ENCODE data around the gene DNAJC18. TPM values are rescaled to one million over a fixed set of nuclear protein-coding genes. Genes with fewer than 3 reads are reported as not detected.

The DNAJC18 gene
- total and polyA plus RNA-seq, 4 donors, result 4.3 to 26.4 (median 14.1) TPM

GRCh38 chr5:139378101-139378825 is 61.1 kb downstream of the DNAJC18 start:
- Histone ChIP-seq H3K27ac (ENCODE audit: low read depth in 1 of 2, low read length in 2 of 2) (no peak overlapping the region), H3K4me1 (ENCODE audit: control insufficient read depth in 1 of 2, insufficient read depth in 2 of 2, low read length in 2 of 2) (no peaks in the 10 kb centered on the region), H3K36me3 (ENCODE audit: control insufficient read depth in 1 of 2, insufficient read depth in 2 of 2, low read length in 1 of 2) (peaks cover 0 to 2% of the 10 kb centered on the region in 2 donors), H3K9me3 (ENCODE audit: control insufficient read depth, low read length) (no peaks in the 10 kb centered on the region), H3K4me3 (ENCODE audit: low read length in 2 of 2) (no peak overlapping the region), H3K27me3 (ENCODE audit: control insufficient read depth in 1 of 2, insufficient read depth in 2 of 2, low read length in 1 of 2) (no peaks in the 10 kb centered on the region)
- 61 to 62% methylated on average over 46 to 47 of the region's 47 CpGs for WGBS, 2 donors
- peak in 1 of 2 donors; percentile 65 for DNase-seq
- intact Hi-C loops (cut with DNase I), result no loop called here
- no peak for ATAC-seq (ENCODE audit: low FRiP score)

- intact Hi-C loops (cut with DNase I), result no loop called here
Measured at GRCh38 chr5:139377226-139377625, 62.1 kb downstream of the DNAJC18 start.

GRCh38 chr5:139376364-139376763 is 63.0 kb downstream of the DNAJC18 start:
- Histone ChIP-seq H3K27ac (ENCODE audit: low read depth in 1 of 2, low read length in 2 of 2) (no peak overlapping the region), H3K27me3 (ENCODE audit: control insufficient read depth in 1 of 2, insufficient read depth in 2 of 2, low read length in 1 of 2) (no peaks in the 10 kb centered on the region), H3K36me3 (ENCODE audit: control insufficient read depth in 1 of 2, insufficient read depth in 2 of 2, low read length in 1 of 2) (peaks cover 0 to 5% of the 10 kb centered on the region in 2 donors), H3K4me1 (ENCODE audit: control insufficient read depth in 1 of 2, insufficient read depth in 2 of 2, low read length in 2 of 2) (no peaks in the 10 kb centered on the region), H3K4me3 (ENCODE audit: low read length in 2 of 2) (no peak overlapping the region), H3K9me3 (ENCODE audit: control insufficient read depth, low read length) (no peaks in the 10 kb centered on the region)
- DNase-seq (no peak), ATAC-seq (ENCODE audit: low FRiP score) (no peak)
- intact Hi-C loops (cut with DNase I), result no loop called here
- WGBS, 2 donors, result 95 to 96% methylated on average over 7 of the region's 7 CpGs

More at GRCh38 chr5:139377226-139377625, 62.1 kb downstream of the DNAJC18 start:
- Histone ChIP-seq H3K9me3 (ENCODE audit: control insufficient read depth, low read length) (no peaks in the 10 kb centered on the region), H3K36me3 (ENCODE audit: control insufficient read depth in 1 of 2, insufficient read depth in 2 of 2, low read length in 1 of 2) (peaks cover 0 to 2% of the 10 kb centered on the region in 2 donors), H3K27me3 (ENCODE audit: control insufficient read depth in 1 of 2, insufficient read depth in 2 of 2, low read length in 1 of 2) (no peaks in the 10 kb centered on the region), H3K4me3 (ENCODE audit: low read length in 2 of 2) (no peak overlapping the region), H3K27ac (ENCODE audit: low read depth in 1 of 2, low read length in 2 of 2) (no peak overlapping the region), H3K4me1 (ENCODE audit: control insufficient read depth in 1 of 2, insufficient read depth in 2 of 2, low read length in 2 of 2) (no peaks in the 10 kb centered on the region)
- peak in 1 of 2 donors; percentile 28 for DNase-seq
- ATAC-seq (ENCODE audit: low FRiP score), result no peak
- 87 to 89% methylated on average over 3 of the region's 3 CpGs for WGBS, 2 donors

- no peaks in the 10 kb centered on the region for H3K4me1 ChIP-seq (ENCODE audit: control insufficient read depth in 1 of 2, insufficient read depth in 2 of 2, low read length in 2 of 2)
- intact Hi-C loops (cut with DNase I), result no loop called here
- ATAC-seq (ENCODE audit: low FRiP score), result no peak
- no peak overlapping the region for H3K4me3 ChIP-seq (ENCODE audit: low read length in 2 of 2)
- no peak for DNase-seq
- no peak overlapping the region for H3K27ac ChIP-seq (ENCODE audit: low read depth in 1 of 2, low read length in 2 of 2)
- no peaks in the 10 kb centered on the region for H3K27me3 ChIP-seq (ENCODE audit: control insufficient read depth in 1 of 2, insufficient read depth in 2 of 2, low read length in 1 of 2)
- 95 to 97% methylated on average over 2 of the region's 2 CpGs for WGBS, 2 donors
- H3K9me3 ChIP-seq (ENCODE audit: control insufficient read depth, low read length), result no peaks in the 10 kb centered on the region
- peaks cover 0 to 5% of the 10 kb centered on the region in 2 donors for H3K36me3 ChIP-seq (ENCODE audit: control insufficient read depth in 1 of 2, insufficient read depth in 2 of 2, low read length in 1 of 2)
Measured at GRCh38 chr5:139374909-139375308, 64.4 kb downstream of the DNAJC18 start.

GRCh38 chr5:139371482-139372435 is 67.6 kb downstream of the DNAJC18 start:
- H3K27ac ChIP-seq (ENCODE audit: low read depth in 1 of 2, low read length in 2 of 2), result no peak overlapping the region
- H3K4me1 ChIP-seq (ENCODE audit: control insufficient read depth in 1 of 2, insufficient read depth in 2 of 2, low read length in 2 of 2), result no peaks in the 10 kb centered on the region
- no peaks in the 10 kb centered on the region for H3K9me3 ChIP-seq (ENCODE audit: control insufficient read depth, low read length)
- WGBS, 2 donors, result 67 to 73% methylated on average over 7 of the region's 7 CpGs
- intact Hi-C loops (cut with DNase I), result no loop called here
- no peak for ATAC-seq (ENCODE audit: low FRiP score)
- peaks cover 0 to 5% of the 10 kb centered on the region in 2 donors for H3K36me3 ChIP-seq (ENCODE audit: control insufficient read depth in 1 of 2, insufficient read depth in 2 of 2, low read length in 1 of 2)
- no peaks in the 10 kb centered on the region for H3K27me3 ChIP-seq (ENCODE audit: control insufficient read depth in 1 of 2, insufficient read depth in 2 of 2, low read length in 1 of 2)
- no peak for DNase-seq
- H3K4me3 ChIP-seq (ENCODE audit: low read length in 2 of 2), result no peak overlapping the region

GRCh38 chr5:139369181-139369580 is 70.1 kb downstream of the DNAJC18 start:
- intact Hi-C loops (cut with DNase I), result no loop called here
- Histone ChIP-seq H3K27ac (ENCODE audit: low read depth in 1 of 2, low read length in 2 of 2) (no peak overlapping the region), H3K4me3 (ENCODE audit: low read length in 2 of 2) (no peak overlapping the region), H3K27me3 (ENCODE audit: control insufficient read depth in 1 of 2, insufficient read depth in 2 of 2, low read length in 1 of 2) (no peaks in the 10 kb centered on the region), H3K4me1 (ENCODE audit: control insufficient read depth in 1 of 2, insufficient read depth in 2 of 2, low read length in 2 of 2) (no peaks in the 10 kb centered on the region), H3K36me3 (ENCODE audit: control insufficient read depth in 1 of 2, insufficient read depth in 2 of 2, low read length in 1 of 2) (peaks cover 4 to 5% of the 10 kb centered on the region in 2 donors), H3K9me3 (ENCODE audit: control insufficient read depth, low read length) (no peaks in the 10 kb centered on the region)
- WGBS, 2 donors, result 80 to 84% methylated on average over 1 of the region's 1 CpG
- DNase-seq (no peak), ATAC-seq (ENCODE audit: low FRiP score) (no peak)

- no peaks in the 10 kb centered on the region for H3K27me3 ChIP-seq (ENCODE audit: control insufficient read depth in 1 of 2, insufficient read depth in 2 of 2, low read length in 1 of 2)
- no peak overlapping the region for H3K27ac ChIP-seq (ENCODE audit: low read depth in 1 of 2, low read length in 2 of 2)
- 61 to 62% methylated on average over 2 of the region's 2 CpGs for WGBS, 2 donors
- H3K4me3 ChIP-seq (ENCODE audit: low read length in 2 of 2), result no peak overlapping the region
- H3K9me3 ChIP-seq (ENCODE audit: control insufficient read depth, low read length), result no peaks in the 10 kb centered on the region
- ATAC-seq (ENCODE audit: low FRiP score) (no peak), DNase-seq (no peak)
- no peaks in the 10 kb centered on the region for H3K4me1 ChIP-seq (ENCODE audit: control insufficient read depth in 1 of 2, insufficient read depth in 2 of 2, low read length in 2 of 2)
- H3K36me3 ChIP-seq (ENCODE audit: control insufficient read depth in 1 of 2, insufficient read depth in 2 of 2, low read length in 1 of 2), result peaks cover 4 to 8% of the 10 kb centered on the region in 2 donors
- intact Hi-C loops (cut with DNase I), result no loop called here
Measured at GRCh38 chr5:139368613-139369012, 70.7 kb downstream of the DNAJC18 start.

- 78 to 86% methylated on average over 2 of the region's 2 CpGs for WGBS, 2 donors
- no peaks in the 10 kb centered on the region for H3K9me3 ChIP-seq (ENCODE audit: control insufficient read depth, low read length)
- H3K4me3 ChIP-seq (ENCODE audit: low read length in 2 of 2), result no peak overlapping the region
- no peak overlapping the region for H3K27ac ChIP-seq (ENCODE audit: low read depth in 1 of 2, low read length in 2 of 2)
- H3K36me3 ChIP-seq (ENCODE audit: control insufficient read depth in 1 of 2, insufficient read depth in 2 of 2, low read length in 1 of 2), result peaks cover 4 to 5% of the 10 kb centered on the region in 2 donors
- DNase-seq (no peak), ATAC-seq (ENCODE audit: low FRiP score) (no peak)
- H3K4me1 ChIP-seq (ENCODE audit: control insufficient read depth in 1 of 2, insufficient read depth in 2 of 2, low read length in 2 of 2), result no peaks in the 10 kb centered on the region
- intact Hi-C loops (cut with DNase I), result no loop called here
- no peaks in the 10 kb centered on the region for H3K27me3 ChIP-seq (ENCODE audit: control insufficient read depth in 1 of 2, insufficient read depth in 2 of 2, low read length in 1 of 2)
Measured at GRCh38 chr5:139364466-139364865, 74.9 kb downstream of the DNAJC18 start.

Data from aorta (tissue), 5 donors.